Ascending aorta (tissue), 2 donors: Measurements from ENCODE around the gene NTM. TPM values are rescaled to one million over a fixed set of nuclear protein-coding genes. Genes with fewer than 3 reads are reported as not detected.

ENCODE experiments used
- DNase-seq, 2 donors: peaks; one replicate each; pipeline ENCODE4 v3.0.0-alpha.2; 2019; ENCODE audit warnings: low spot score in 2 of 2
- H3K27ac ChIP-seq, 2 donors: fragments of 200-600 bp; sonication (generic); one replicate each; pipeline ENCODE4 v1.5.1; 2016 to 2017; ENCODE audit warnings: mild to moderate bottlenecking in 1 of 2
- H3K27me3 ChIP-seq: fragments of 200-600 bp; sonication (generic); one replicate; pipeline ENCODE4 v1.5.1; 2017
- H3K36me3 ChIP-seq, 2 donors: fragments of 200-600 bp; sonication (generic); one replicate each; pipeline ENCODE4 v1.5.1; 2016
- H3K4me1 ChIP-seq, 2 donors: fragments of 200-600 bp; sonication (generic); one replicate each; pipeline ENCODE4 v1.5.1; 2016 to 2017; ENCODE audit warnings: mild to moderate bottlenecking in 1 of 2
- H3K4me3 ChIP-seq, 2 donors: fragments of 200-600 bp; sonication (generic); one replicate each; pipeline ENCODE4 v1.5.1; 2016 to 2017; ENCODE audit warnings: mild to moderate bottlenecking in 1 of 2
- H3K9me3 ChIP-seq, 2 donors: fragments of 200-600 bp; sonication (generic); one replicate each; pipeline ENCODE4 v1.5.1; 2016
- CTCF ChIP-seq, 3 experiments: fragments of 200-600 bp in 2 of 3; fragments of 450-650 bp in 1 of 3; sonication (generic) in 2 of 3; IDR thresholded peaks; one replicate each; pipeline ENCODE4 v1.5.1; 2016 to 2019; ENCODE audit warnings: antibody characterized with exemption in 3 of 3, mild to moderate bottlenecking in 1 of 3, moderate library complexity in 1 of 3
- intact Hi-C: fragments of 100-400 bp; cut with DNase I; formaldehyde crosslinking; loops from one replicate; pipeline ENCODE4 v1.15.1; 2023
- total RNA-seq: library from RNA; depleted of rRNA; stranded (reverse); fragments of >200 nt; gene quantifications from one replicate; pipeline ENCODE4 v1.1.0, GENCODE V29; 2016

The NTM gene
- total RNA-seq, 1 donor from 2014 or later, result not detected

GRCh38 chr11:131370901-131371790 is 731 bp downstream of the NTM start:
- no peak for DNase-seq
- intact Hi-C loops, result no loop called here
- peak overlapping the region in 1 of 2 donors; percentile 33 for H3K4me3 ChIP-seq

DNA sequence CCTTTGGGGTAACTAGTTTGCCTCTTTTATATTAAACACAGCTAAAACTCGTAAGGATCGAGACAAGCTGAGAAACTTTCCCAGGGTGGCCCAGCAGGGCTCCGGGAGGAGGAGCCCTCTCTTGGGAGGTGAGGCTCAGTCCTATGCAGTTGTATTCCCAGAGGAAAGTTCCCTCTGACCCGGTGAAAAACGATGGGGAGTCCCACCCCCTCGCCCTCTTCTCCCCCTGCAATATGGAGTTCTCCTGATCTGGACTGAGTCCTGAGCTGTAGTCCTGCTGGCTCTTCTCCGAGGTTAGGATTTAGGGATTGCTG is 1.3 kb downstream of the NTM start:
- Histone ChIP-seq H3K36me3 (no peaks in the 10 kb centered on the region), H3K4me1 (no peaks in the 10 kb centered on the region), H3K4me3 (no peak overlapping the region), H3K27ac (no peak overlapping the region), H3K9me3 (no peaks in the 10 kb centered on the region), H3K27me3 (no peaks in the 10 kb centered on the region)
- no peak for DNase-seq
- no peak for TF ChIP-seq CTCF (IDR thresholded peaks at IDR 0.05)
- intact Hi-C loops, result no loop called here

More at GRCh38 chr11:131370901-131371790, 731 bp downstream of the NTM start:
- H3K27me3 ChIP-seq, result no peaks in the 10 kb centered on the region
- no peak overlapping the region for H3K27ac ChIP-seq
- TF ChIP-seq CTCF (IDR thresholded peaks at IDR 0.05), result no peak
- H3K9me3 ChIP-seq, result no peaks in the 10 kb centered on the region
- H3K36me3 ChIP-seq, result no peaks in the 10 kb centered on the region
- H3K4me1 ChIP-seq, result no peaks in the 10 kb centered on the region

DNA sequence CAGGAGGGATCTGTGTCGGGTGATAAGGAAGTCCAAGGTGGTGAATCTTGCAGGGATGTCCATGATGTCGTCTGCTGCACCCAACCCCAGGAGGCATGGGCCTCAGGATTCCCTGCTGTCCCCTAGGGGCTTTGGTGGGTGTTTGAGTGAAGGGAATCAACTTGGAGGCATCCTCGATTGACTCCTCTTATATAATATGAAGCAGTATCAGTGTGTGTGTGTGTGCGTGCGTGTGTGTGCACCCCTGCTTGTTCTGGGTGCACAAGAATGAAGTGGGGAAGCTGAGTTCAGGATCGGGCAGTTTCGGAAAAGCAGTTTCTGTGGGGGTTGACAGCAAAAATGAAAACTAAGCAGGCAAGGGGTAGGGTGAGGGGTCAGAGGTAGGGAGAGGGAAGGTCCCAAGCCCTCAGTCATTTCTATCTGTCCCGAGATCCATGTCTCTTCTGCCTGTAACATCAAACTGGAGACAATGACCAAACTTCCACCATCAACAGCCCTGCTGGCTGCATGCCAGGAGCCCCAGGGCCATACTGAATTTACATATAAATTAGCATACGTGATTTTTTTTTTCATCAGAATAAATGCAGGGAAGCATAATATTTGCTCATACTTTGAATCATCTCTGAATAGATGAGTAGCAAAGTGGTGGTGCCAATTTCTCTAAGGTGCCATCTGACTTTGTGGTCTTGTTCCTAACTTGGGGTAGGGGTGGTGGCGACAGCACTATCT is 2.0 kb downstream of the NTM start:
- Histone ChIP-seq H3K27me3 (no peaks in the 10 kb centered on the region), H3K36me3 (no peaks in the 10 kb centered on the region), H3K4me1 (no peaks in the 10 kb centered on the region), H3K9me3 (no peaks in the 10 kb centered on the region), H3K4me3 (no peak overlapping the region), H3K27ac (no peak overlapping the region)
- no peak for DNase-seq
- intact Hi-C loops, result no loop called here
- TF ChIP-seq CTCF (IDR thresholded peaks at IDR 0.05), result no peak

- DNase-seq, result no peak
- H3K27ac ChIP-seq, result no peak overlapping the region
- no peak for TF ChIP-seq CTCF (IDR thresholded peaks at IDR 0.05)
- H3K4me3 ChIP-seq, result no peak overlapping the region
- H3K36me3 ChIP-seq, result no peaks in the 10 kb centered on the region
- H3K27me3 ChIP-seq, result no peaks in the 10 kb centered on the region
- H3K9me3 ChIP-seq, result no peaks in the 10 kb centered on the region
- intact Hi-C loops, result no loop called here
- H3K4me1 ChIP-seq, result no peaks in the 10 kb centered on the region
Measured at GRCh38 chr11:131373095-131373725, 2.8 kb downstream of the NTM start.

GRCh38 chr11:131373756-131374155 is 3.3 kb downstream of the NTM start:
- H3K4me3 ChIP-seq, result no peak overlapping the region
- intact Hi-C loops, result no loop called here
- H3K4me1 ChIP-seq, result no peaks in the 10 kb centered on the region
- no peak for DNase-seq
- no peaks in the 10 kb centered on the region for H3K36me3 ChIP-seq
- H3K9me3 ChIP-seq, result no peaks in the 10 kb centered on the region
- no peak for TF ChIP-seq CTCF (IDR thresholded peaks at IDR 0.05)
- H3K27me3 ChIP-seq, result no peaks in the 10 kb centered on the region
- no peak overlapping the region for H3K27ac ChIP-seq
